Measurements from ENCODE around the gene ABCF3.

The ABCF3 gene

DNA sequence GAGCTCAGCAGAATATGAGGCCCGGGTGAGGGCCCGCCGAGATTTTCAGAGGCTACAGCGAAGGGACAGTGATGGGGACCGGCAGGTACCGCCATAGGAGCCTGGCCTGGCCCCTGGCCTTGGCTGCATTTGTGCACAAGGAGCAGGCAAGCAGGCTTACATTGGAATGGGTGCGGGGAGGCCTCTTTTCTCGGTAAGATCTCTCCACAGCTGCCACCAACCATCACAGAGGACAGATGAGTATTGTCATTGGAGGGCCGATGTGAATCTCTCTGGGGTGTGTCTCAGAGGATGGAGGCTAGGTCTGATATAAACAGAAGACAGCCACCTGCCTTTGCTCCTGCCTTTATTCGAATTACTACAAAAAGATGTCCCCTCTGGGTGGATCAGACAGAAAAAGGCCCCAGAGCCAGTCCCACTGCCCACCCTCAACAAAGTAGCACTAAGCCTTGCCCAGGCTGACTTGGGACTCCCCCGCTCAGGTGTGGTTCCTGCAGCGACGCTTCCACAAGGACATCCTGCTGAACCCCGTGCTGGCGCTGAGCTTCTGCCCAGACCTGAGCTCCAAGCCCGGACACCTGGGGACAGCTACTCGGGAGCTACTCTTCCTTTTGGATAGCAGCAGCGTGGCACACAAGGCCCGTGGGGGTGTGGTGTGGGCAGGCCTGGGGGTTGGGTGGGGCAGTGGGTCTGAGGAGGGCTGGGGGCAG lies 48.8 kb downstream of the ABCF3 start:
- DNase-seq: no peak

DNA sequence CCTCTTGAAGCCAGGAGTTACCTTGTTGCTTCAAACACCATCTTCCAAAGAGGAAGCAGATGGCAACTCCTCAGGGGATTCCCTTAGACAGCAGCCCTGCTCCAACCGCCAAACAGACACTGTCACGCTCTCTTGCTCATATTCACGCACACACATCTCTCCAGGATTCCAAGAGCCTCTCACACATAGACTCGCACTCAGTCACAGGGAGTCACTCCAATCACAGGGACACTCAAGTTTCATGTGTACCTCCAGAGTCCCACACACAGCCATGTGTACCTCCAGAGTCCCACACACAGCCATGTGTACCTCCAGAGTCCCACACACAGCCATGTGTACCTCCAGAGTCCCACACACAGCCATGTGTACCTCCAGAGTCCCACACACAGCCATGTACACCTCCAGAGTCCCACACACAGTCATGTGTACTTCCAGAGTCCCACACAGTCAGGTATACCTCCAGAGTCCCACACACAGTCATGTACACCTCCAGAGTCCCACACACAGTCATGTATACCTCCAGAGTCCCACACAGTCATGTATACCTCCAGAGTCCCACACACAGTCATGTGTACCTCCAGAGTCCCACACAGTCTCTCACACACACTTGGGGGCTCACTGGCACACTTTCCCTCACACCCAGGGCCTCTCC lies 49.5 kb downstream of the ABCF3 start:
- DNase-seq: no peak

DNA sequence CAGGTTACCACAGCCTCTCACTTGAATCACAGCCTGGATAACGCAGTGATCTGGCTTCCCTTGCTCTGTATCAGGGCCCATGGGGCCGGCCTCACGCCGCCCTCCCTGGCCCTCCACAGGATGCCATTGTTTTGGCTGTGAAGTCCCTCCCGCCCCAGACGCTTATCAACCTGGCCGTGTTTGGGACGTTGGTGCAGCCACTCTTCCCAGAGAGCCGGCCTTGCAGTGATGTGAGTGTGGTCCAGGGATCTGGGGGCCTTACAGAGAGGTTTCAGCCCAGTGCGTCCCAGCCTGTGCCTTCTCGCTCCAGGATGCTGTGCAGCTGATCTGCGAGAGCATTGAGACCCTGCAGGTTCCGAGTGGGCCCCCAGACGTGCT lies 50.0 kb downstream of the ABCF3 start:
- DNase-seq: no peak

DNA sequence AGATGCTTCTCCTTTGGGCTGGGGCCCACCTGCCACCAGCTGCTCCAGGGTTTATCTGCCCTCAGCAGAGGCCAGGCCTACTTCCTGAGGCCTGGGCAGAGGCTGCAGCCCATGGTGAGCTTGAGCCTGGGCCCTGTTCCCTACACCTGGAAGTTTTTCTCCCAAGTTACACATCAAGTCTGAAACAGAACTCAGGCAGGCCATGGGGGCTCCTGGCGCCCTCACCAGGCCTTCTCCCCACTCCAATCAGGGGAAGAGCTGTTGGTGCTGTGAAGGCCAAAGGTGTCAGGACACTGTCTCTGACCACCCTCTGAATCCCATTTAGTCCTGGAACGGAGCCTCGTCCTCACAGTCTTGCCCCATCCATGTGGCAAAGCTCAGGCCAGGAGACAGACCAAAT lies 50.6 kb downstream of the ABCF3 start:
- DNase-seq: no peak

DNA sequence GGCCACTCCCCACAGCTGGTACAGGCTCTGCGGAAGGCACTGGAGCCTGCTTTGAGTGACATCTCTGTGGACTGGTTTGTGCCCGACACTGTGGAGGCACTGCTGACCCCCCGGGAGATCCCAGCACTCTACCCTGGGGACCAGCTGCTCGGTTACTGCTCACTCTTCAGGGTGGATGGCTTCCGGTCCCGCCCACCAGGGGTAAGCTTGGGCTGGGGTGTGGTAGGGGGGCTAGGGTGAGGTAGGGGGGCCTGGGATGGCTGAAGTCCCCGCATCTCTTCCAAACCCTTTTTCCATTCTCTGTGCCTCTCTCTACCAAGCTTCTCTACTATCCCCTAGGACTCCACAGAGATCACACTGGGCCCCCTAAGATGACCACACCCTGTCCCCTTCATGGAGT lies 51.2 kb downstream of the ABCF3 start:
- DNase-seq: no peak

DNA sequence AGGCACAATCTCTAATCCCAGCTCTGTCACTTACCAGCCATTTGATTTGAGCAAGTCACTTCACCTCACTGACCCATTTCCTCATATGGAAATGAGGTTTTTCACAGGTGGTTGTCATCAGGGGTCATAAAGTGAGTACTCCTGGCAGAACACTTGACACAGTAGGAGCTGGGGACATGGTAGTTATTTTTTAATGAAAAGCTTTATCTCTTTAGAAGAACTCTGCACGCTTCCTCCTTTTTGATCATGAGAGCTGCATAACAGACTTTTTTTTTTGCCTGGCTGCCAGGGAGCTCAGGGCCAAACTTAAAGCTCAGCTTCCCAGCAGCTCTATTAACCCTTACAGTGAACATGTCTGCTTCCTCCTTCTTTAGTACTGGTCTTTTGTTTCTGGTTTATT lies 51.8 kb downstream of the ABCF3 start:
- DNase-seq: no peak

DNA sequence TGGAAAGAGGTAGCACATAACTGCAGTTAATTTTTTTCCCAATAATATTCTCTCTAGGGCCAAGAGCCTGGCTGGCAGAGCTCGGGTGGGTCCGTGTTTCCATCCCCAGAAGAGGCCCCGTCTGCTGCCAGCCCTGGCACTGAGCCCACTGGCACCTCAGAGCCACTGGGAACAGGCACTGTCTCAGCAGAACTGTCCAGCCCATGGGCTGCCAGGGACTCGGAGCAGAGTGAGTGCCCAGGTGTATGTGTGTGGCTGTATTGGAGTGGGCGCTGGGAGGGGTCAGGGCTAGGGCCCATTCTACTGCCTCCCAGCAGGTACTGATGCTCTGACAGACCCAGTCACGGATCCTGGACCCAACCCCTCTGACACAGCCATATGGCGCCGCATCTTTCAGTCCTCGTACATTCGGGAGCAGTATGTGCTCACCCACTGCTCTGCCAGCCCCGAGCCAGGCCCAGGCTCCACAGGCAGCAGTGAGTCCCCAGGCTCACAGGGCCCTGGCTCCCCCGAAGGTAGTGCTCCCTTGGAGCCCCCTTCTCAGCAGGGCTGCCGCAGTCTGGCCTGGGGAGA lies 52.3 kb downstream of the ABCF3 start:
- no peak for DNase-seq

DNA sequence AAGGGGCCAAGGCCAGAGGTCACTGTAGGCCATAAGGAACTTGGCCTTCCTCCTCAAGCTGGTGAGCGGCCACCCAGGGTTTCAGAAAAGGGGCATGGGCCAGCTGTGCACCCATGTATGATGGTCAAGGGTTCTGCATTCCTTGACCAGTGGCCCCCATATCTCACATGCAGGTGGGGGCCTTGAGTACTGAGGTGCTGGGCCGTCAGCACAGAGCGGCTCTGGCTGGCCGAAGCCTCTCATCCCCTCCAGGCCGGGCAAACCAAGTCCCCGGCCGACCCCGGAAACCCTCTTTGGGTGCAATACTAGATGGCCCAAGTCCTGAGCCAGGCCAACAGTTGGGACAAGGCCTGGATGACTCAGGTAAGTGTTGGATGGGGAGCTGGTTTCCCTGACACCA lies 53.2 kb downstream of the ABCF3 start:
- no peak for DNase-seq

DNA sequence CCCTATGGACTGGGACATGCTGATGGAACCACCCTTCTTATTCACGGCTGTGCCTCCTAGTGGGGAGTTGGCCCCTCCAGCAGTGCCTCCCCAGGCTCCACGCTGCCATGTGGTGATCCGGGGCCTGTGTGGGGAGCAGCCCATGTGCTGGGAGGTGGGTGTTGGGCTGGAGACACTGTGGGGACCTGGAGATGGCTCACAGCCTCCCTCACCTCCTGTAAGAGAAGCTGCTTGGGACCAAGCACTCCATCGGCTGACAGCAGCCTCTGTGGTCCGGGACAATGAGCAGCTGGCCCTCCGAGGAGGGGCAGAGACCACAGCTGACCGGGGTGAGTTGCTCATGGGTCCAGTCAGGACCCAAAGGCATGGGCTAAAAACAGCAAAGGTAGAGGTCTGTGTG lies 53.7 kb downstream of the ABCF3 start:
- no peak for DNase-seq

DNA sequence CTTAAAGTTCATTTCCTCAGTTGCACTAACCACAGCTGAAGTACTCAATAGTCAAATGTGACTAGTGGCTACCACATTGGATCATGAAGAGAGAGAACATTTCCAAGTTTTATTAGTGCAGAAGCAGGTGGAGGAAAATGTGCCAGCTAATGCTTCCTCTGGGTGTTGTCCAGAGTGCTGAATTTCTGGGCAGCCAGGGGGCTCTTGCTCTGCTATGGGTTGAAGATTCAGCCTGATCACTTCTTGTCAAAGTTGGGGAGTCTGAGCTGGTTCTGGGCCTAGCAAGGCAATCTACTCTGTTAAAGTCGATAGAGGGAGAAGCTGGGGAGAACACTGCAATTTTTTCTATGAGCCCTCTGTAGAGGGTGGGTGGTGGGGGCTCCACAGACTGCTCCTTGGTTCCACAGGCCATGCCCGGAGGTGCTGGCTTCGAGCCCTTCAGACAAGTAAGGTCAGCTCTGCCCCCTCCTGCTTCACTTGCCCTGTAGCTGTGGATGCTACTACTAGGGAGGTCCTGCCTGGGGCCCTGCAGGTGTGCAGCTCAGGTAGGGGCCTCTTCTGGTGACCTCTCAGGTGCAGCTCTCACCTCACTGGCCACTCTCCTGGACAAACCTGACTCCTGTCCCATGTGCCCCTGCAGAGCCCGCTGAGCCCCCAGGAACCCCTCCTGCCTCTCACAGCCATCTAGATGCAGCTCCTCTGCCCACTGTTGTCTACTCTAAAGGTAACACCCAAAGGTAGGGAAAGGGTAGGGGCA lies 54.6 kb downstream of the ABCF3 start:
- DNase-seq: no peak

DNA sequence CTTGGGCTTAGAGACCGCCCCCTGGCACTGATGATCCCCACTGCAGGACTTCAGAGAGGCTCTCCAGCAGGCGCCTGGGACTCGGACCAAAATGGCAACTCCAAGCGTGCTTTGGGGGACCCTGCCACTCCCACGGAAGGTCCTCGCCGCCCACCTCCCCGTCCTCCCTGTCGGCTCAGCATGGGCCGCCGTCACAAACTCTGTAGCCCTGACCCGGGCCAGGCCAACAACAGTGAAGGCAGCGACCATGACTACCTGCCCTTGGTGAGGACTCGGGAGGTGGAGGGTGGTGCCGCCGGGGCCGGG lies 55.1 kb downstream of the ABCF3 start:
- DNase-seq: no peak

DNA sequence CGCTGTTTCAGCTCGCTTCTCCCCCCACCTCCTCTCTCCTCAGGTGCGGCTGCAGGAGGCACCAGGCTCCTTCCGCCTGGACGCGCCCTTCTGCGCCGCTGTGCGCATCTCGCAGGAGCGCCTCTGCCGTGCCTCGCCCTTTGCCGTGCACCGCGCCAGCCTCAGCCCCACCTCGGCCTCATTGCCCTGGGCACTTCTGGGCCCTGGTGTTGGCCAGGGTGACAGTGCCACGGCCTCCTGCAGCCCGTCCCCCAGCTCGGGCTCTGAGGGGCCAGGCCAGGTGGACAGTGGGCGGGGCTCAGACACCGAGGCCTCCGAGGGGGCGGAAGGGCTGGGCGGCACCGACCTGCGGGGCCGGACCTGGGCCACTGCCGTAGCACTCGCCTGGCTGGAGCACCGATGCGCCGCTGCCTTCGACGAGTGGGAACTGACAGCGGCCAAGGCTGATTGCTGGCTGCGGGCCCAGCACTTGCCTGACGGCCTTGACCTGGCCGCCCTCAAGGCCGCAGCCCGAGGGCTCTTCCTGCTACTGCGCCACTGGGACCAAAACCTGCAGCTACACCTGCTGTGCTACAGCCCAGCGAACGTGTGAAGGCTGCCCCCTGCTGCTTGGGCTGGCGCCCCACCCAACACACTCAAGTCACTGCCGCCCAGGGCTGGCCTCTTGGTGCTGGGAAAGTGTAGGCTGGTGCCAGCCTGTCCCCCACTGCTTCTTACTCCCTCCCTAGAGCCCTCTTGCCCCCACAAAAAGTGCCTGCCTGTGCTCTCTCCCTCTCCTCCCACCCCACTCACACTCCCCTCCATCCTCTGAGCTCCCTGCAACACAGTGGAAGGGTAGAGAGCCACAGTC lies 55.7 kb downstream of the ABCF3 start:
- no peak for DNase-seq

DNA sequence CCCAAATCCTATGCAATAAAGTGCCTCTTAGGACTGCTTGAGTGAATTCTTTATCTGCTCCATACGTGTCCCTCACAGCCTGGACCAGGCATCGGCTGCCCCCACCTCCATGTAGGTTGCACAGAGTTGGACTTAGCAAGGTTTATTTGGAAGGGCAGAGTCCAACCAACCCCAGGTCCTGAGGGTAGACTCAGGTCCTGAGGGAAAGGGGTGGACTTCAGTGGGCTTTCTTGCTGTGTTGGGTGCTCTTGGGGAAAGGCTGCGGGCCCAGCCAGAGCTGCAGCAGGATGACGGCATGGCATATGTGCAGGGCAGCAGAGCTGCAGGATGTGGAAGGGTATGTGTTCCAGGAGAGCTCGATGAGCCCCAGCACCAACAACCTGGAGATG lies 56.3 kb downstream of the ABCF3 start:
- no peak for DNase-seq

Measured in femur (tissue), 1 donor.